Parathyroid adenoma (tissue), 2 donors: ENCODE measurements around the gene ZNF580.

Source experiments
- H2AFZ ChIP-seq: fragments of 300-600 bp; sonication (generic); one replicate; pipeline ENCODE4 v1.7.0; 2017; ENCODE audit warnings: antibody characterized with exemption, mild to moderate bottlenecking
- H3K27ac ChIP-seq: fragments of 300-600 bp; sonication (generic); one replicate; pipeline ENCODE4 v1.7.0; 2017
- H3K27me3 ChIP-seq: fragments of 300-600 bp; sonication (generic); one replicate; pipeline ENCODE4 v1.7.0; 2017; ENCODE audit warnings: low read length; ENCODE audit not compliant: control insufficient read depth, insufficient read depth
- H3K36me3 ChIP-seq: fragments of 300-600 bp; sonication (generic); one replicate; pipeline ENCODE4 v1.7.0; 2017; ENCODE audit warnings: low read length; ENCODE audit not compliant: control insufficient read depth, insufficient read depth
- H3K4me1 ChIP-seq: fragments of 300-600 bp; sonication (generic); one replicate; pipeline ENCODE4 v1.7.0; 2017; ENCODE audit warnings: control low read depth
- H3K4me2 ChIP-seq: fragments of 300-600 bp; sonication (generic); one replicate; pipeline ENCODE4 v1.7.0; 2017; ENCODE audit warnings: low read length
- H3K4me3 ChIP-seq: fragments of 300-600 bp; sonication (generic); one replicate; pipeline ENCODE4 v1.7.0; 2017; ENCODE audit warnings: low read depth, low read length
- H3K79me2 ChIP-seq: fragments of 300-600 bp; sonication (generic); one replicate; pipeline ENCODE4 v1.7.0; 2017; ENCODE audit warnings: control low read depth
- H3K9ac ChIP-seq: fragments of 300-600 bp; sonication (generic); one replicate; pipeline ENCODE4 v1.7.0; 2017; ENCODE audit warnings: mild to moderate bottlenecking
- H3K9me3 ChIP-seq: fragments of 300-600 bp; sonication (generic); one replicate; pipeline ENCODE4 v1.7.0; 2017; ENCODE audit warnings: low read length; ENCODE audit not compliant: control insufficient read depth
- CTCF ChIP-seq: fragments of 300-600 bp; sonication (generic); IDR thresholded peaks from one replicate; pipeline ENCODE4 v1.7.0; 2017; ENCODE audit warnings: antibody characterized with exemption, mild to moderate bottlenecking
- donor health status: primary hyperparathyroidism.

The ZNF580 gene

GRCh38 chr19:55650126-55650557 is 9.3 kb downstream of the ZNF580 start:
- peaks cover 10% of the 10 kb centered on the region for H3K4me1 ChIP-seq
- H3K4me2 ChIP-seq = no peak overlapping the region
- H3K9ac ChIP-seq = no peak overlapping the region

GRCh38 chr19:55650602-55651230 is 9.9 kb downstream of the ZNF580 start:
- no peak overlapping the region for H3K4me3 ChIP-seq
- H2AFZ ChIP-seq = no peak overlapping the region
- H3K9me3 ChIP-seq = no peaks in the 10 kb centered on the region
- no peaks in the 10 kb centered on the region for H3K27me3 ChIP-seq
- no peak overlapping the region for H3K4me2 ChIP-seq
- no peak for TF ChIP-seq CTCF
- no peaks in the 10 kb centered on the region for H3K36me3 ChIP-seq
- peaks cover 10% of the 10 kb centered on the region for H3K4me1 ChIP-seq
- peaks cover 6% of the 10 kb centered on the region for H3K79me2 ChIP-seq
- no peak overlapping the region for H3K27ac ChIP-seq
- no peak overlapping the region for H3K9ac ChIP-seq

More at GRCh38 chr19:55650126-55650557, 9.3 kb downstream of the ZNF580 start:
- Histone ChIP-seq H3K79me2 (peaks cover 3% of the 10 kb centered on the region), H3K27ac (no peak overlapping the region), H3K9me3 (no peaks in the 10 kb centered on the region), H2AFZ (no peak overlapping the region), H3K36me3 (no peaks in the 10 kb centered on the region), H3K4me3 (no peak overlapping the region), H3K27me3 (no peaks in the 10 kb centered on the region)
- no peak for TF ChIP-seq CTCF

GRCh38 chr19:55651236-55651635 is 10.4 kb downstream of the ZNF580 start:
- H2AFZ ChIP-seq = no peak overlapping the region
- TF ChIP-seq CTCF = no peak

GRCh38 chr19:55652311-55653128 is 11.7 kb downstream of the ZNF580 start:
- Histone ChIP-seq H3K27me3 (no peaks in the 10 kb centered on the region), H3K9me3 (no peaks in the 10 kb centered on the region), H3K4me2 (no peak overlapping the region), H3K27ac (no peak overlapping the region), H3K9ac (no peak overlapping the region), H3K4me1 (peaks cover 20% of the 10 kb centered on the region), H3K4me3 (no peak overlapping the region), H3K36me3 (no peaks in the 10 kb centered on the region), H3K79me2 (peaks cover 24% of the 10 kb centered on the region), H2AFZ (no peak overlapping the region)
- no peak for TF ChIP-seq CTCF

More at GRCh38 chr19:55651236-55651635, 10.4 kb downstream of the ZNF580 start:
- Histone ChIP-seq H3K9ac (no peak overlapping the region), H3K9me3 (no peaks in the 10 kb centered on the region), H3K4me3 (no peak overlapping the region), H3K4me2 (no peak overlapping the region), H3K36me3 (no peaks in the 10 kb centered on the region), H3K79me2 (peaks cover 11% of the 10 kb centered on the region), H3K27ac (no peak overlapping the region), H3K27me3 (no peaks in the 10 kb centered on the region), H3K4me1 (peaks cover 13% of the 10 kb centered on the region)
